Gastroesophageal sphincter (tissue), 4 donors: ENCODE data around the gene VTN. TPM values are rescaled to one million over a fixed set of nuclear protein-coding genes. Genes with fewer than 3 reads are reported as not detected.

ENCODE experiments used
- ATAC-seq: fragments of 150-250 bp; one replicate; pipeline ENCODE4 v1.9.1; 2016; ENCODE audit warnings: mild to moderate bottlenecking, moderate library complexity
- H3K27ac ChIP-seq, 4 donors: fragments of 200-600 bp; sonication (generic) in 3 of 4; 1 replicate in 3 of 4; 2 replicates in 1 of 4; pipeline ENCODE4 v1.5.1; 2016 to 2019
- H3K27me3 ChIP-seq: fragments of 200-600 bp; sonication (generic); one replicate; pipeline ENCODE4 v1.5.1; 2019
- H3K36me3 ChIP-seq, 2 donors: fragments of 200-600 bp; sonication (generic); one replicate each; pipeline ENCODE4 v1.5.1; 2019; ENCODE audit warnings: control low read depth in 1 of 2
- H3K4me1 ChIP-seq, 3 donors: fragments of 200-600 bp; sonication (generic); 1 replicate in 2 of 3; 2 replicates in 1 of 3; pipeline ENCODE4 v1.5.1; 2016 to 2019; ENCODE audit warnings: control low read depth in 2 of 3
- H3K4me3 ChIP-seq, 2 donors: fragments of 200-600 bp; sonication (generic); one replicate each; pipeline ENCODE4 v1.5.1; 2019; ENCODE audit warnings: mild to moderate bottlenecking in 1 of 2, moderate library complexity in 1 of 2
- H3K9me3 ChIP-seq, 3 donors: fragments of 200-600 bp; sonication (generic); one replicate each; pipeline ENCODE4 v1.5.1; 2017 to 2019; ENCODE audit warnings: control low read depth in 2 of 3
- EP300 ChIP-seq: sonication (generic); formaldehyde crosslinking; IDR thresholded peaks from one replicate; pipeline ENCODE4 v1.6.1; 2017; ENCODE audit warnings: antibody characterized with exemption, mild to moderate bottlenecking
- POLR2A ChIP-seq, 2 donors: fragments of 450-650 bp; IDR thresholded peaks; one replicate each; pipeline ENCODE4 v1.6.1; 2017; ENCODE audit warnings: antibody characterized with exemption in 2 of 2, mild to moderate bottlenecking in 2 of 2, moderate library complexity in 1 of 2
- POLR2AphosphoS5 ChIP-seq: sonication (generic); formaldehyde crosslinking; IDR thresholded peaks from one replicate; pipeline ENCODE4 v1.6.1; 2017; ENCODE audit warnings: antibody characterized with exemption
- WGBS, 2 donors: methylation state at CpG; one replicate each; pipeline ENCODE4 v1.1.5; 2018; ENCODE audit warnings: low coverage in 1 of 2; 5-methylcytosine and 5-hydroxymethylcytosine counted together
- total RNA-seq, 4 donors: library from RNA; depleted of rRNA; stranded (reverse); fragments of >200 nt; gene quantifications; one replicate each; pipeline ENCODE4 v1.1.0, GENCODE V29; 2016
- TF ChIP-seq, protein P1 (sequence below), 4 experiments: fragments of 200-600 bp in 2 of 4; fragments of 450-650 bp in 2 of 4; sonication (generic) in 1 of 4; IDR thresholded peaks; one replicate each; pipeline ENCODE4 v1.5.1; 2017 to 2019; ENCODE audit warnings: antibody characterized with exemption in 4 of 4, mild to moderate bottlenecking in 2 of 4, moderate library complexity in 2 of 4

Gene VTN
- total RNA-seq, 4 donors from 2014 or later = 0.27 to 0.47 (median 0.27) TPM; not detected in 1

DNA sequence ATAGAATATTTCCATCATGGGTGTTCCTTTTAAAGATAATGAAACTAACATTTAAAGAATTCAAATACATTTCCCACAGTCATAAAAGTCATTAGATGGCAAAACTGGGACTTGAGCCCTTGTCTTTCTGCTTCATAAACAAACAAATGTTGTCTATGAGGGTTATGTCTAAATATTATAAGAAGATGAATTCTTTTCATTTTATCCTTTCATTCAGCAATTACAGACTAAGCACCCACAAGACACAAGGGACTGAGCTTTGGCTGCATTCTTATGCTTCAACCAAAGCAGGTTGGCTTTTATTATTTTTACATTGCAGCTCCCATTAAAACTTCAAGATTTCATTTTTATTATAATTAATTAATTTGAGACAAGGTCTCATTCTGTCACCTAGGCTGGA lies 16.3 kb upstream of the VTN start:
- Histone ChIP-seq H3K36me3 (peaks cover 0 to 93% of the 10 kb centered on the region in 2 donors), H3K27ac (no peak overlapping the region), H3K9me3 (no peaks in the 10 kb centered on the region), H3K4me1 (no peaks in the 10 kb centered on the region), H3K4me3 (no peak overlapping the region), H3K27me3 (no peaks in the 10 kb centered on the region)
- TF ChIP-seq POLR2A (IDR thresholded peaks at IDR 0.05) (no peak), POLR2AphosphoS5 (no peak), EP300 (no peak)
- TF ChIP-seq, protein P1, sequence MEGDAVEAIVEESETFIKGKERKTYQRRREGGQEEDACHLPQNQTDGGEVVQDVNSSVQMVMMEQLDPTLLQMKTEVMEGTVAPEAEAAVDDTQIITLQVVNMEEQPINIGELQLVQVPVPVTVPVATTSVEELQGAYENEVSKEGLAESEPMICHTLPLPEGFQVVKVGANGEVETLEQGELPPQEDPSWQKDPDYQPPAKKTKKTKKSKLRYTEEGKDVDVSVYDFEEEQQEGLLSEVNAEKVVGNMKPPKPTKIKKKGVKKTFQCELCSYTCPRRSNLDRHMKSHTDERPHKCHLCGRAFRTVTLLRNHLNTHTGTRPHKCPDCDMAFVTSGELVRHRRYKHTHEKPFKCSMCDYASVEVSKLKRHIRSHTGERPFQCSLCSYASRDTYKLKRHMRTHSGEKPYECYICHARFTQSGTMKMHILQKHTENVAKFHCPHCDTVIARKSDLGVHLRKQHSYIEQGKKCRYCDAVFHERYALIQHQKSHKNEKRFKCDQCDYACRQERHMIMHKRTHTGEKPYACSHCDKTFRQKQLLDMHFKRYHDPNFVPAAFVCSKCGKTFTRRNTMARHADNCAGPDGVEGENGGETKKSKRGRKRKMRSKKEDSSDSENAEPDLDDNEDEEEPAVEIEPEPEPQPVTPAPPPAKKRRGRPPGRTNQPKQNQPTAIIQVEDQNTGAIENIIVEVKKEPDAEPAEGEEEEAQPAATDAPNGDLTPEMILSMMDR (IDR thresholded peaks at IDR 0.05) = no peak
- no peak for ATAC-seq

DNA sequence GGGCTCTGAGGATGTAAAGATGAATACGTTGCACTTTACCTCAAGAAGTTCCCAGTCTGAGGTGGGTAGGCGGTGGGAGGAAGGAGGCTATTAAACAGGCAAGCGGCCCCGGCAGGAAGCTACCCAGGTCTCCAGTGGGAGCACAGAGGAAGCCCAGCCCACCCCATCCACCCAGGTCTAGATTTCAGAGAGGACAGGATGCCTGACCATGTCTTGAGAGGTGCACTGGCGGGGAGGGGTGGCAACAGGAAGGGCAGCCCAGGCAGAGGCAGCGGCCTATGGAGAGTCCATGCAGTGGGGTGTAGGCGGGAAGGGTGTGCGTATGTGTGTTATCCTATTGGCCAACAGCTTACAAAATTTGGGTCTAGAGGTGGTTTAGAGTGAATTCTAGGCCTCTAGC lies 15.3 kb upstream of the VTN start:
- WGBS, 2 donors = 89% methylated on average over 4 of the region's 8 CpGs; no CpG with 5 or more reads in 1 of the 2 donors
- Histone ChIP-seq H3K27ac (no peak overlapping the region), H3K9me3 (no peaks in the 10 kb centered on the region), H3K4me3 (peak overlapping the region in 1 of 2 donors; percentile 39), H3K4me1 (no peaks in the 10 kb centered on the region), H3K27me3 (no peaks in the 10 kb centered on the region), H3K36me3 (peaks cover 0 to 90% of the 10 kb centered on the region in 2 donors)
- no peak for TF ChIP-seq EP300
- TF ChIP-seq POLR2A (IDR thresholded peaks at IDR 0.05) = no peak
- TF ChIP-seq, protein P1 (IDR thresholded peaks at IDR 0.05) = no peak
- no peak for TF ChIP-seq POLR2AphosphoS5
- ATAC-seq = no peak

DNA sequence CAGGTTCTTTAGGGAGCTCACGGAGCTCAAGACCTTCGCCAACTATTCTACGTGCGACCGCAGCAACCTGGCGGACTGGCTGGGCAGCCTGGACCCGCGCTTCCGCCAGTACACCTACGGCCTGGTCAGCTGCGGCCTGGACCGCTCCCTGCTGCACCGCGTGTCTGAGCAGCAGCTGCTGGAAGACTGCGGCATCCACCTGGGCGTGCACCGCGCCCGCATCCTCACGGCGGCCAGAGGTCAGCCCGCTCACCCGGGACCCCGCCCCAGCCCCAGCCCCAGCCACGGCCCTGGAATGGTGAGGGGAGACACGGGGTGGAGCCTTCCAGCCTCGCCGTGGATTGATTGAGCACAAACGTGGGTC lies 14.9 kb upstream of the VTN start:
- ATAC-seq = no peak
- peaks cover 0 to 87% of the 10 kb centered on the region in 2 donors for H3K36me3 ChIP-seq

DNA sequence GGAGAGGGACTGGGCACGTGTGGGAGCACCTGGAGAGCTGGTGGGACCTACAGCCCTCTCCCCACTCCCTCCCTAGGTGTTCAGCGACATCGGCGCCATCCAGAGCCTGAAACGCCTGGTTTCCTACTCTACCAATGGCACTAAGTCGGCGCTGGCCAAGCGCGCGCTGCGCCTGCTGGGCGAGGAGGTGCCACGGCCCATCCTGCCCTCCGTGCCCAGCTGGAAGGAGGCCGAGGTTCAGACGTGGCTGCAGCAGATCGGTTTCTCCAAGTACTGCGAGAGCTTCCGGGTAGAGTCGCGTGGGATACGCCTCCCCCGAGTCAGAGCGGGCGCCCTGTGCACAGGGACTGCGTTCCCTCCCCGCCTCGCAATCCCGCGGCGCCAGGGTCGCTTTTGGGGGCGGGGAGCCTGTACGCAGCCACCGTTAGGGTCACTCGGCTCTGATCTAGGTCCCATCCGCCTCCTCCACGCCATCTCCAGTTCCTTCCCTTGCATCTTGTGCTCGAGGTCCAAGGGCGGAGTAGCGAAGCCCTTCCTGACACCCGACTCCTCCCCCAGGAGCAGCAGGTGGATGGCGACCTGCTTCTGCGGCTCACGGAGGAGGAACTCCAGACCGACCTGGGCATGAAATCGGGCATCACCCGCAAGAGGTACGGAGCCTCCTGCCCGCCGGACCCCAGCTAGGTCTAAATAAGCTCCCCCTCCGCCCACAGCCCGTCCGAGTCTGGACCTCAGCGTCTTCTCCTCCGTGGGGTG lies 14.4 kb upstream of the VTN start:
- Histone ChIP-seq H3K27ac (no peak overlapping the region), H3K27me3 (no peaks in the 10 kb centered on the region), H3K9me3 (no peaks in the 10 kb centered on the region), H3K4me3 (peak overlapping the region; percentile 4 to 39), H3K4me1 (no peaks in the 10 kb centered on the region), H3K36me3 (peaks cover 0 to 82% of the 10 kb centered on the region in 2 donors)
- 33 to 65% methylated on average over 2 to 5 of the region's 56 CpGs for WGBS, 2 donors
- no peak for TF ChIP-seq EP300
- no peak for TF ChIP-seq POLR2AphosphoS5
- TF ChIP-seq POLR2A (IDR thresholded peaks at IDR 0.05) = no peak
- TF ChIP-seq, protein P1 (IDR thresholded peaks at IDR 0.05) = no peak
- ATAC-seq = peak; percentile 58

More for the DNA sequence above, 14.9 kb upstream of the VTN start:
- no peaks in the 10 kb centered on the region for H3K27me3 ChIP-seq
- H3K4me3 ChIP-seq = peak overlapping the region; percentile 4 to 39
- no peaks in the 10 kb centered on the region for H3K4me1 ChIP-seq
- WGBS, 2 donors = no CpG with 5 or more reads among the region's 29 CpGs
- no peak overlapping the region for H3K27ac ChIP-seq
- TF ChIP-seq POLR2AphosphoS5 = no peak
- TF ChIP-seq, protein P1 (IDR thresholded peaks at IDR 0.05) = no peak
- no peak for TF ChIP-seq EP300
- TF ChIP-seq POLR2A (IDR thresholded peaks at IDR 0.05) = no peak
- H3K9me3 ChIP-seq = no peaks in the 10 kb centered on the region

DNA sequence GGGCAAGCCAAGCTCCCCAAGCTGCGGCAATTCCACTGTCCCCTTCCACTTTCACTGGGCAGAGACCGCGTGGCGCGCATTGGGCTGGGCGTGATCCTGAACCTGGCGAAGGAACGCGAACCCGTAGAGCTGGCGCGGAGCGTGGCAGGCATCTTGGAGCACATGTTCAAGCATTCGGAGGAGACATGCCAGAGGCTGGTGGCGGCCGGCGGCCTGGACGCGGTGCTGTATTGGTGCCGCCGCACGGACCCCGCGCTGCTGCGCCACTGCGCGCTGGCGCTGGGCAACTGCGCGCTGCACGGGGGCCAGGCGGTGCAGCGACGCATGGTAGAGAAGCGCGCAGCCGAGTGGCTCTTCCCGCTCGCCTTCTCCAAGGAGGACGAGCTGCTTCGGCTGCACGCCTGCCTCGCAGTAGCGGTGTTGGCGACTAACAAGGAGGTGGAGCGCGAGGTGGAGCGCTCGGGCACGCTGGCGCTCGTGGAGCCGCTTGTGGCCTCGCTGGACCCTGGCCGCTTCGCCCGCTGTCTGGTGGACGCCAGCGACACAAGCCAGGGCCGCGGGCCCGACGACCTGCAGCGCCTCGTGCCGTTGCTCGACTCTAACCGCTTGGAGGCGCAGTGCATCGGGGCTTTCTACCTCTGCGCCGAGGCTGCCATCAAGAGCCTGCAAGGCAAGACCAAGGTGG lies 11.2 kb upstream of the VTN start:
- no peaks in the 10 kb centered on the region for H3K9me3 ChIP-seq
- H3K36me3 ChIP-seq = peaks cover 0 to 64% of the 10 kb centered on the region in 2 donors
- no peak overlapping the region for H3K27ac ChIP-seq
- H3K4me1 ChIP-seq = no peaks in the 10 kb centered on the region
- no peak overlapping the region for H3K4me3 ChIP-seq
- TF ChIP-seq POLR2A (IDR thresholded peaks at IDR 0.05) (no peak), POLR2AphosphoS5 (no peak), EP300 (no peak)
- TF ChIP-seq, protein P1 (IDR thresholded peaks at IDR 0.05) = no peak
- no CpG with 5 or more reads among the region's 72 CpGs for WGBS, 2 donors
- H3K27me3 ChIP-seq = no peaks in the 10 kb centered on the region
- ATAC-seq = no peak
